Prostate gland (tissue), 2 donors: ENCODE data around the gene ACCSL.

Source experiments
- CTCF ChIP-seq, 4 experiments: fragments of 200-600 bp in 2 of 4; fragments of 450-650 bp in 2 of 4; sonication (generic) in 2 of 4; IDR thresholded peaks; 1 replicate in 3 of 4; 2 replicates in 1 of 4; pipeline ENCODE4 v1.5.1; 2016 to 2019; ENCODE audit warnings: antibody characterized with exemption in 4 of 4, mild to moderate bottlenecking in 2 of 4, moderate library complexity in 2 of 4
- POLR2A ChIP-seq: fragments of 450-650 bp; IDR thresholded peaks from one replicate; pipeline ENCODE4 v1.6.1; 2016; ENCODE audit warnings: antibody characterized with exemption, mild to moderate bottlenecking
- POLR2AphosphoS5 ChIP-seq: sonication (generic); formaldehyde crosslinking; IDR thresholded peaks from one replicate; pipeline ENCODE4 v1.6.1; 2017; ENCODE audit warnings: antibody characterized with exemption

GRCh38 chr11:44096360-44097185 is 48.8 kb downstream of the ACCSL start:
- TF ChIP-seq CTCF (IDR thresholded peaks at IDR 0.05) (no peak), POLR2A (no peak), POLR2AphosphoS5 (no peak)
